HAP-1 (cell line): ENCODE results near the gene BDKRB1.

Experiments used
- DNase-seq, 2 experiments: peaks; one replicate each; pipeline ENCODE4 v3.0.0-alpha.2; 2016 to 2020; ENCODE audit warnings: low spot score in 2 of 2
- H3K27me3 ChIP-seq: fragments of 250-450 bp; sonication (Bioruptor Pico); 2 replicates; pipeline ENCODE4 v1.5.1; 2020; ENCODE audit warnings: low read depth, mild to moderate bottlenecking, moderate library complexity
- H3K36me3 ChIP-seq: fragments of 250-450 bp; sonication (Bioruptor Pico); replicated peaks from 2 replicates; pipeline ENCODE4 v1.5.1; 2020; ENCODE audit warnings: mild to moderate bottlenecking
- H3K4me1 ChIP-seq: fragments of 250-450 bp; sonication (Bioruptor Pico); 2 replicates; pipeline ENCODE4 v1.5.1; 2020; ENCODE audit warnings: mild to moderate bottlenecking
- H3K4me3 ChIP-seq: fragments of 250-450 bp; sonication (Bioruptor Pico); 2 replicates; pipeline ENCODE4 v1.5.1; 2020; ENCODE audit warnings: mild to moderate bottlenecking, moderate library complexity
- H3K9me3 ChIP-seq: fragments of 250-450 bp; sonication (Bioruptor Pico); 2 replicates; pipeline ENCODE4 v1.5.1; 2020; ENCODE audit warnings: mild to moderate bottlenecking, moderate library complexity
- in situ Hi-C: fragments of 300-500 bp; cut with MboI; formaldehyde crosslinking; loops from 3 replicates; pipeline ENCODE4 v1.14.3; 2020; ENCODE audit warnings: low sequenced_read_pairs, inconsistent platforms, mixed read lengths

Gene BDKRB1

GRCh38 chr14:96255501-96256366 lies at the start of gene BDKRB1:
Gene BDKRB1 (plus strand): TSS chr14:96256210. CDS start chr14:96263683, 7,473 bp downstream.
- H3K27me3 ChIP-seq = peaks cover 17% of the 10 kb centered on the region
- no peak within 1 kb of the TSS for H3K4me3 ChIP-seq
- DNase-seq = no peak
- H3K36me3 ChIP-seq = no peaks in the 10 kb centered on the region
- no peaks in the 10 kb centered on the region for H3K4me1 ChIP-seq
- H3K9me3 ChIP-seq = no peaks in the 10 kb centered on the region
- in situ Hi-C loops = loop anchor here (25.0 kb wide), 1 partner anchor 693 kb away; no protein-coding TSS in a partner anchor

GRCh38 chr14:96206461-96206860 lies 49.5 kb upstream of the BDKRB1 start:
- Histone ChIP-seq H3K4me1 (no peaks in the 10 kb centered on the region), H3K36me3 (no peaks in the 10 kb centered on the region), H3K9me3 (no peaks in the 10 kb centered on the region), H3K27me3 (peaks cover 72% of the 10 kb centered on the region), H3K4me3 (no peak overlapping the region)
- in situ Hi-C loops = no loop called here
- no peak for DNase-seq

GRCh38 chr14:96207686-96208085 lies 48.3 kb upstream of the BDKRB1 start:
- in situ Hi-C loops = no loop called here
- H3K4me3 ChIP-seq = no peak overlapping the region

GRCh38 chr14:96208739-96209138 lies 47.3 kb upstream of the BDKRB1 start:
- Histone ChIP-seq H3K27me3 (peaks cover 58% of the 10 kb centered on the region), H3K9me3 (no peaks in the 10 kb centered on the region), H3K4me3 (no peak overlapping the region), H3K4me1 (no peaks in the 10 kb centered on the region), H3K36me3 (no peaks in the 10 kb centered on the region)
- in situ Hi-C loops = no loop called here
- no peak for DNase-seq

More at GRCh38 chr14:96207686-96208085, 48.3 kb upstream of the BDKRB1 start:
- H3K9me3 ChIP-seq = no peaks in the 10 kb centered on the region
- no peak for DNase-seq
- no peaks in the 10 kb centered on the region for H3K36me3 ChIP-seq
- H3K27me3 ChIP-seq = peaks cover 67% of the 10 kb centered on the region
- H3K4me1 ChIP-seq = no peaks in the 10 kb centered on the region

- no peak for DNase-seq
- H3K36me3 ChIP-seq = no peaks in the 10 kb centered on the region
- no peak overlapping the region for H3K4me3 ChIP-seq
- peaks cover 40% of the 10 kb centered on the region for H3K27me3 ChIP-seq
- in situ Hi-C loops = no loop called here
- no peaks in the 10 kb centered on the region for H3K4me1 ChIP-seq
- no peaks in the 10 kb centered on the region for H3K9me3 ChIP-seq
These were observed 43.9 kb upstream of the BDKRB1 start for GRCh38 chr14:96212140-96212539.

- in situ Hi-C loops = no loop called here
- Histone ChIP-seq H3K9me3 (no peaks in the 10 kb centered on the region), H3K4me3 (no peak overlapping the region), H3K36me3 (no peaks in the 10 kb centered on the region), H3K4me1 (no peaks in the 10 kb centered on the region), H3K27me3 (peaks cover 37% of the 10 kb centered on the region)
- no peak for DNase-seq
These were observed 43.1 kb upstream of the BDKRB1 start for GRCh38 chr14:96212896-96213295.

- H3K9me3 ChIP-seq = no peaks in the 10 kb centered on the region
- H3K4me1 ChIP-seq = no peaks in the 10 kb centered on the region
- in situ Hi-C loops = no loop called here
- no peak overlapping the region for H3K4me3 ChIP-seq
- no peaks in the 10 kb centered on the region for H3K36me3 ChIP-seq
- no peak for DNase-seq
- H3K27me3 ChIP-seq = peaks cover 34% of the 10 kb centered on the region
These were observed 42.0 kb upstream of the BDKRB1 start for GRCh38 chr14:96213871-96214465.

GRCh38 chr14:96214793-96215192 lies 41.2 kb upstream of the BDKRB1 start:
- Histone ChIP-seq H3K4me3 (no peak overlapping the region), H3K36me3 (no peaks in the 10 kb centered on the region), H3K27me3 (peaks cover 29% of the 10 kb centered on the region), H3K9me3 (no peaks in the 10 kb centered on the region), H3K4me1 (no peaks in the 10 kb centered on the region)
- in situ Hi-C loops = no loop called here
- DNase-seq = no peak

- no peak for DNase-seq
- Histone ChIP-seq H3K4me3 (no peak overlapping the region), H3K4me1 (no peaks in the 10 kb centered on the region), H3K9me3 (no peaks in the 10 kb centered on the region), H3K36me3 (no peaks in the 10 kb centered on the region), H3K27me3 (peaks cover 26% of the 10 kb centered on the region)
- in situ Hi-C loops = no loop called here
These were observed 40.4 kb upstream of the BDKRB1 start for GRCh38 chr14:96215452-96216244.

GRCh38 chr14:96216627-96217026 lies 39.4 kb upstream of the BDKRB1 start:
- peaks cover 22% of the 10 kb centered on the region for H3K27me3 ChIP-seq
- no peak for DNase-seq
- no peaks in the 10 kb centered on the region for H3K9me3 ChIP-seq
- H3K4me1 ChIP-seq = no peaks in the 10 kb centered on the region
- in situ Hi-C loops = no loop called here
- no peaks in the 10 kb centered on the region for H3K36me3 ChIP-seq
- no peak overlapping the region for H3K4me3 ChIP-seq

- H3K9me3 ChIP-seq = no peaks in the 10 kb centered on the region
- in situ Hi-C loops = no loop called here
- peaks cover 19% of the 10 kb centered on the region for H3K27me3 ChIP-seq
- no peaks in the 10 kb centered on the region for H3K36me3 ChIP-seq
- no peaks in the 10 kb centered on the region for H3K4me1 ChIP-seq
- no peak overlapping the region for H3K4me3 ChIP-seq
- no peak for DNase-seq
These were observed 38.6 kb upstream of the BDKRB1 start for GRCh38 chr14:96217376-96217913.

- Histone ChIP-seq H3K9me3 (no peaks in the 10 kb centered on the region), H3K27me3 (0 out of 2 replicates have a peak, but pooled peaks cover 2% of the 10 kb centered on the region), H3K4me1 (no peaks in the 10 kb centered on the region), H3K4me3 (no peak overlapping the region), H3K36me3 (no peaks in the 10 kb centered on the region)
- DNase-seq = no peak
- in situ Hi-C loops = no loop called here
These were observed 34.8 kb upstream of the BDKRB1 start for GRCh38 chr14:96221109-96221650.

GRCh38 chr14:96221841-96222240 lies 34.2 kb upstream of the BDKRB1 start:
- Histone ChIP-seq H3K36me3 (no peaks in the 10 kb centered on the region), H3K9me3 (no peaks in the 10 kb centered on the region), H3K27me3 (0 out of 2 replicates have a peak, but pooled peaks cover 2% of the 10 kb centered on the region), H3K4me1 (no peaks in the 10 kb centered on the region), H3K4me3 (no peak overlapping the region)
- in situ Hi-C loops = no loop called here
- DNase-seq = no peak
